Measurements from ENCODE around the gene PRKAA1.
"Not testable (repeated sequence)": the region's sequence is repeated elsewhere in the genome, so short reads cannot be mapped to it uniquely, and the experiment has no call there.

Gene PRKAA1

DNA sequence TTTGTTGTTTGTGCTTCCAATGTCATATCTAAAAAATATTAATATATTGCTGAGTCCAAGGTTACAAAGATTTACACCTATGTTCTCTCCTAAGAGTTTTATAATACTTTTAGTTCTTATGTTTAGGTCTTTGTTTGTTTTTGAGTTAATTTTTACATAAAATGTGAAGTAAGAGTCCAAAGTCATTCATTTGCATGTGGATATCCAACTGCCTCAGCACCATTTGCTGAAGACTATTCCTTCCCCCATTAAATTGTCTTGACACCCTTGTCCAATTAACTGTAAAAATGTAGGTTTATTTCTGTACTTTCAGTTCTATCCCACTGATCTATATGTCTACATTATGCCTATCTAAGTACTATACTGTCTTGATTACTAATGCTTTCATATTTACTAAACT lies 78.1 kb downstream of the PRKAA1 start:
- no peak for DNase-seq

DNA sequence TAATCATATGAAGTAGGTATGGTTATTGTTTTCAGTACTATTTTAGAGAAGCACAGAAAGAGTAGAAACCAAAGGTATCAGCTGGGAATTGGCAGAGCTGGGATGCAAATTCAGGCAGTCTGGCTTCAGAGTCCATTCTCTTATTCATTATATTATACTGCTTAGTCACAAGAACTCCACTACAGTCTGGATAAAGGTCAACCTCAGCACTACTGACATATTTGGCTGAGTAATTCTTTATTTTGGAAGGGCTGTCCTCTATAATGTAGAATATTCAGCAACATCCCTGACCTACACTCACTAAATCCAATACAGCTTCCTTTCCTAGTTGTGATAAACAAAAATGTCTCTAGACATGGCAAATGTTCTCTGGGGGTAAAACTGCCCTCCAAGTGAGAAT lies 80.9 kb downstream of the PRKAA1 start:
- DNase-seq = no peak

DNA sequence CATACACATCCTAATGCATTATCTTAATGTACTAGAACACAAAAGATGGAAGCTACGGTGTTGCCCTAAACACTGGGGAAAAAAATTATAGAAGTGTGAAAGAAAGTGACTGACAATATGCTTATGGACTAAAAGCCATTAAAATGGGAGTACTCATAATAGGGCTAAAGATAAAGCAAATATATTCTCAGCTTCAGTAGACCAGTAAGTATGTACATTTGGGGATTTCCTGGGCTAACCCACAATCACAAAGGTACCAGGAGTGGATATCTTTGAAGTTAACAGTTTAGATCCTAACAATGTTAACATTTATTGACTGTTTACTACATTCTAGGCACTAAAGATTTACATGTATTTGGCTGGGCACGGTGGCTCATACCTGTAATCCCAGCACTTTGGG lies 81.6 kb downstream of the PRKAA1 start:
- DNase-seq = no peak

DNA sequence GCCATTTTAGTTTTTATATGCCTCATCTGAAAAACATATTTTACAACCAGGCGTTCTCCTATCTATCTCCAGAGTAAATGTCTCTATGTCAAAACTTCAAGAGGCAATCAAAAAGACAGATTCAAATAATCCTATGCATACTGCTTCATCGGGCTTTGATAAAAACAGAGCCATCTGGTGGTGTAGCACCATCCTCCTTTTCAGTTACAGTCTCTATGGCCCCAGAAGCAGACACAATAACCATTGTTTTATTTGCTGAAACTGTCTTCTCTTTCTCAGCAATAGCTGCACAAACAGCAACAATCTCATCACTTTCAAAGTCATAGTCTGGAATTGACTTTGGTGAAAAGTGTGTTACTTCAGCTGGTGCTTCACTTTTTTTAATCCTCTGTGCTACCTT lies 82.2 kb downstream of the PRKAA1 start:
- no peak for DNase-seq

DNA sequence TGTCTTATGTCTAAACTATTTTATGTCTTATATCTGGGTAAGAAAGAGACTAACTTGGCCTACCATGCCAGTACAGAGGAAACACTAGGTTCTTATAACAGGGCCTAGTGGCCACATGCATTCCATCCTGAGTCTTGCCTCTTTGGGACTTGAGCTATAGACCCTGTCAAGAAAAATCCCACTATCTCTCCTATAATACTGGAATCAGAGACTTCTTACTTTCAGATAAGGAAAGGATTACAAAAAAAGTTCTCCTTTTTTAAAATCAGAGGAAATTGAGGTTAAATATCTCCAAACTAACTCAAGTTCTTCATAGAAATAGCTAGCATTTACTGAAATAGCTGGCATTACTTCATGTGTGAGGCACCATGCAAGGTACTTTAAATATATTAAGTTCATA lies 84.2 kb downstream of the PRKAA1 start:
- no peak for DNase-seq

DNA sequence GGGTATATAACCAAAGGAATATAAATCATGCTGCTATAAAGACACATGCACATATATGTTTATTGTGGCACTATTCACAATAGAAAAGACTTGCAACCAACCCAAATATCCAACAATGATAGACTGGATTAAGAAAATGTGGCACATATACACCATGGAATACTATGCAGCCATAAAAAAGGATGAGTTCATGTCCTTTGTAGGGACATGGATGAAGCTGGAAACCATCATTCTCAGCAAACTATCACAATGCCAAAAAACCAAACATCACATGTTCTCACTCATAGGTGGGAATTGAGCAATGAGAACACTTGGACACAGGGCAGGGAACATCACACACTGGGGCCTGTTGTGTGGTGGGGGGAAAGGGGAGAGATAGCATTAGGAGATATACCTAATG lies 87.6 kb downstream of the PRKAA1 start:
- DNase-seq = not testable (repeated sequence)
